HL-60 (cell line): ENCODE data around the gene ABCC2.
A peak's percentile ranks its signal among the peaks of the same experiment; 100 is the strongest.

Experiments used
- POLR2AphosphoS5 ChIP-seq: IDR thresholded peaks from 2 replicates; pipeline ENCODE4 v1.6.1; 2012; ENCODE audit warnings: low read depth
- SPI1 ChIP-seq: IDR thresholded peaks from 2 replicates; pipeline ENCODE4 v1.6.1; 2012; ENCODE audit warnings: low read depth, mild to moderate bottlenecking, borderline replicate concordance

DNA sequence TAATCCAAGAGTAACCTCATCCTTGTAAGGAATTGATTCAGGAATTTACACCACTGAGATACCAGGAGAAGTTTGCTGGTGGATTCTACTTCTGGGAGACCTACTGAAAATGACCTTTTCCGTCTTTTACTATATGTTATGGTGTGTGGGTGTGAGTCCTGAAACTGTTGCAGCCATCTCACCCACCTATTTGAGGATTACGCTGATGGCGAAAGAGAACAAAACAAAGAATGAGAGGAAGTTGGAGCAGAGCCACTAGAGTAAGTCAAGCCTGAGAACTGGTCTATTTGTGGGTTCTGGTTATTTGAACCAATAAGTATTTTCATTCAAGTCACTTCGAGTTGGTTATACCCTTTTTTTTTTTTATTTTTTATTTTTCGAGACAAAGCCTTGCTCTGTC is 12.7 kb upstream of the ABCC2 start:
- TF ChIP-seq POLR2AphosphoS5 (no peak), SPI1 (peak; percentile 29; the same call in 1 of the 2 replicates)
